Fibroblast of pulmonary artery (primary cell): ENCODE measurements around the gene MYO5B.
A peak's percentile ranks its signal among the peaks of the same experiment; 100 is the strongest.

Source experiments
- DNase-seq: peaks from one replicate; pipeline ENCODE4 v3.0.0-alpha.2; 2010; ENCODE audit warnings: low read depth
- H3K4me3 ChIP-seq: replicated peaks from 2 replicates; pipeline ENCODE4 v1.5.1; 2011; ENCODE audit warnings: low read depth, mild to moderate bottlenecking, control low read depth, low read length, moderate library complexity
- CTCF ChIP-seq: IDR thresholded peaks from 2 replicates; pipeline ENCODE4 v1.5.1; 2011; ENCODE audit warnings: mild to moderate bottlenecking, control low read depth, low read length, inconsistent platforms; ENCODE audit errors: missing control alignments

MYO5B gene

GRCh38 chr18:50209311-50209710 is 14.4 kb upstream of the MYO5B start:
- no peak overlapping the region for H3K4me3 ChIP-seq
- no peak for DNase-seq
- TF ChIP-seq CTCF, result no peak

DNA sequence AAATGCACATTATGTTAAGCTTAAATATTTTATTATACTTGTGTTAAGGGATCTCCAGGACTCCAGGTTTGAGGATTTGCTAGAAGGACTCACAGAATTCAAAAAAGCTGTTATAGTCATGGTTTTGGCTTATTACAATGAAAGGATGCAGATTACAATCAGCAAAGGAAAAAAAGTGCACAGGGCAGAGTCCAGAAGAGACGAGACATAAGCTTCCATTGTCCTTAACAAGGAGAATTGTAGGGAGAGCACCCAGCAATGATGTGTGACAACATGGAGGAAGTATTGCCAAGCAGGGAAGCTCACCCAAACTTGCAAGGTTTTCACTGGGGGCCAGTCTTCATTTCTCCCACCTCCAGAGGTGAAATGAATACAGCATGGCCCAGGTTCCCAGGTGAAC is 12.8 kb upstream of the MYO5B start:
- TF ChIP-seq CTCF, result no peak
- H3K4me3 ChIP-seq, result no peak overlapping the region
- DNase-seq, result no peak

DNA sequence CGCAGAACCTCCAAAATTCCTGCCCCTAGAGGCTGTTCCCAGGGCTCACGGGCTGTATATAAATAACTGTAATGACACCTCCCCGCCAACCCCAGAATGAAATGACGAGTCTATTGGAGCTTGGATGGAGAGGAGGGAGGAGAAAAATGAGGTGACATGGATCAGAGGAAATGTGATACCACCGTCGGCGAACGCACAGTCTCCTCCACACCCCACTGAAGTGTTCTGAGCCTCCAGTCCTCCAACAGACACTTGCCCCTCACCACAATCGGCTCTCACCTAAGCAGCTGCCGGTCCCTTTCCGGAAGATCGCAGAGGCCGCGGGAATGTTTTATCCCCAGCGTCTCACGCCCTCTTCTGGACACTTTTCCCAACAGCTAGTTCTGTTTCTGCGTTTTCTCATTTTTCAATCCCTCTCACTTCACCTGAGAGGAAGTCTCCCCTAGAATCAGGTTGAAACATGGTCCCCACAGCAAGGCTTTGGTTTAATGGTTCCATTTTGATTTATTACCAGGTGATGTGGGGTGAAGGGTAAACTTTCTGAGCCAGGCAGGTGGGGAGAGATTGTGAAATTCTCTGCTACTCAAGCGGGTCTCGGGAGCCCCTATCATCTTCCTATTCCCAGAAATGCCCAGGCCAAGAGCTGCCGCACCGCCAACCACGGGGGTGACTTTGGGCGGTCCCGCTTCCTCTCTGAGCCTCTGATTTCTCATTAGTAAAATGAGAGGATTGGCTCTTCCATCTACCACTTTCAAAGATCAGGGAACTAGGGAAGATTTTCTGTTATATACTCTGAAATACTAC is 9.1 kb upstream of the MYO5B start:
- peak; percentile 39 for DNase-seq
- TF ChIP-seq CTCF, result peak; percentile 68
- H3K4me3 ChIP-seq, result no peak overlapping the region

- H3K4me3 ChIP-seq, result no peak overlapping the region
- no peak for TF ChIP-seq CTCF
- no peak for DNase-seq
These were observed 6.6 kb upstream of the MYO5B start for GRCh38 chr18:50201476-50202018.

GRCh38 chr18:50199921-50200320 is 5.0 kb upstream of the MYO5B start:
- H3K4me3 ChIP-seq, result no peak overlapping the region
- DNase-seq, result no peak
- no peak for TF ChIP-seq CTCF

DNA sequence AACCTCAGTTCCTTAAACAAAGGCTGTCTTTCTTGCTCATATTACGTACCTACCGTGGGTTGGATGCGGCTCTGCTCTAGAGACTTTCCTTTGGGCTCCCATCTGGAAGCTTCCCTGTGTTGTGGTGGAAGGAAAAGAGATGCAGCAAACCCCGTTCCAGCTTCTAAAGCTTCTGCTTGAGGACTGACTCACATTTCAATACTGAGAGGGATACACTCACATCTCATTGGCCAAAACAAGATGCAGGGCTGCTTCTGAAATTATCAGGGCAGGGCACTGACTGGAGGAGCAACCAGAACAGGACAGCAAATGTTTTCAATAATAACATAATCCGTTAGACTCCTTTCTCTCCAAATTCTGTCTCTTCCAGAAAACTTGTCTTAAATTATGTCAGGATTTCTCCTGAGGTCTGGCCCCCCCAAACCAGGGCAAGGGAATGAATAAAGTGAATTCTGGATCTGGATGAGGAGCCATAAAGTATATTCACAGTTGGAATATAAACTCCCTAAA is 4.5 kb upstream of the MYO5B start:
- no peak for TF ChIP-seq CTCF
- DNase-seq, result no peak
- no peak overlapping the region for H3K4me3 ChIP-seq
